Measurements from ENCODE around the gene SLC66A1. TPM values are rescaled to one million over a fixed set of nuclear protein-coding genes. Genes with fewer than 3 reads are reported as not detected.

SLC66A1 gene
- total and polyA plus RNA-seq, 9 of the 15 experiments (the other 6 are each of a cell fraction or from before 2014, with no cell fraction given) = 1.2 to 40.8 (median 18.6) TPM

GRCh38 chr1:19313636-19313959 is 1.5 kb downstream of the SLC66A1 start (continued):
- TF ChIP-seq SRSF9 (IDR thresholded peaks at IDR 0.05; ENCODE audit: borderline replicate concordance, low read depth, low read length) = no peak
- no peak for TF ChIP-seq HBP1 (CRISPR knock-in tag; IDR thresholded peaks at IDR 0.05)
- TF ChIP-seq EP400 (IDR thresholded peaks at IDR 0.05) = no peak
- TF ChIP-seq CEBPZ (IDR thresholded peaks at IDR 0.05; ENCODE audit: borderline replicate concordance, low read depth, low read length) = no peak
- TF ChIP-seq NCOA6 (IDR thresholded peaks at IDR 0.05) = no peak
- no peak for TF ChIP-seq POLR2AphosphoS5 (IDR thresholded peaks at IDR 0.05; ENCODE audit: control insufficient read depth, insufficient read depth, low read depth, low read length)
- TF ChIP-seq ZBED1 (IDR thresholded peaks at IDR 0.05) = no peak
- no peak for TF ChIP-seq KAT2B (IDR thresholded peaks at IDR 0.05; ENCODE audit: low read depth, low read length)
- TF ChIP-seq RFX1 (IDR thresholded peaks at IDR 0.05) = no peak
- no peak for TF ChIP-seq KLF1 (tag; IDR thresholded peaks at IDR 0.05)
- no peak for TF ChIP-seq ZNF212 (CRISPR knock-in tag; IDR thresholded peaks at IDR 0.05)
- no peak for TF ChIP-seq KLF16 (IDR thresholded peaks at IDR 0.05)
- no peak for TF ChIP-seq ETV1 (tag; conservative IDR thresholded peaks at IDR 0.05; ENCODE audit: low read depth)
- TF ChIP-seq NCOR1 (IDR thresholded peaks at IDR 0.05) = peak; percentile 60; the same call in 1 of the 2 replicates
- TF ChIP-seq DPF2 (IDR thresholded peaks at IDR 0.05) = peak; percentile 7; the same call in 1 of the 2 replicates
- no peak for TF ChIP-seq ESRRA (IDR thresholded peaks at IDR 0.05; ENCODE audit: borderline replicate concordance, low read depth)
- TF ChIP-seq RBFOX2 (IDR thresholded peaks at IDR 0.05; ENCODE audit: low read depth, low read length) = no peak
- TF ChIP-seq HSF4 (CRISPR knock-in tag; IDR thresholded peaks at IDR 0.05; ENCODE audit: borderline replicate concordance) = no peak
- TF ChIP-seq FOS (IDR thresholded peaks at IDR 0.05; ENCODE audit: extremely low read depth, insufficient read length) = no peak
- no peak for TF ChIP-seq E4F1 (CRISPR knock-in tag; IDR thresholded peaks at IDR 0.05; ENCODE audit: borderline replicate concordance)
- peak; percentile 20 for TF ChIP-seq MEIS2 (IDR thresholded peaks at IDR 0.05; ENCODE audit: partially characterized antibody)
- no peak for TF ChIP-seq SLC30A9 (CRISPR knock-in tag; IDR thresholded peaks at IDR 0.05)
- peak; percentile 64; the same call in 1 of the 2 replicates for TF ChIP-seq HES1 (IDR thresholded peaks at IDR 0.05; ENCODE audit: low read depth)
- TF ChIP-seq SIN3A (IDR thresholded peaks at IDR 0.05; ENCODE audit: borderline replicate concordance in 2 of 2, control insufficient read depth in 1 of 2, low read depth in 2 of 2, low read length in 2 of 2) = no peak

Data from K562 (cell line).